Activated CD4-positive, CD25-positive, alpha-beta regulatory T cell treated with anti-CD3 and anti-CD28 coated beads, Interleukin-2, amount 50 U/mL, for 24 hours (primary cell): ENCODE data around the gene TNIP3.
A peak's percentile ranks its signal among the peaks of the same experiment; 100 is the strongest.

ENCODE experiments used
- ATAC-seq, 2 donors: fragments of 150-1000 bp; cut with Tn5 transposase; one replicate each; pipeline ENCODE4 v1.10.0; 2021; ENCODE audit warnings: mild to moderate bottlenecking in 1 of 2, moderate library complexity in 1 of 2

The TNIP3 gene

DNA sequence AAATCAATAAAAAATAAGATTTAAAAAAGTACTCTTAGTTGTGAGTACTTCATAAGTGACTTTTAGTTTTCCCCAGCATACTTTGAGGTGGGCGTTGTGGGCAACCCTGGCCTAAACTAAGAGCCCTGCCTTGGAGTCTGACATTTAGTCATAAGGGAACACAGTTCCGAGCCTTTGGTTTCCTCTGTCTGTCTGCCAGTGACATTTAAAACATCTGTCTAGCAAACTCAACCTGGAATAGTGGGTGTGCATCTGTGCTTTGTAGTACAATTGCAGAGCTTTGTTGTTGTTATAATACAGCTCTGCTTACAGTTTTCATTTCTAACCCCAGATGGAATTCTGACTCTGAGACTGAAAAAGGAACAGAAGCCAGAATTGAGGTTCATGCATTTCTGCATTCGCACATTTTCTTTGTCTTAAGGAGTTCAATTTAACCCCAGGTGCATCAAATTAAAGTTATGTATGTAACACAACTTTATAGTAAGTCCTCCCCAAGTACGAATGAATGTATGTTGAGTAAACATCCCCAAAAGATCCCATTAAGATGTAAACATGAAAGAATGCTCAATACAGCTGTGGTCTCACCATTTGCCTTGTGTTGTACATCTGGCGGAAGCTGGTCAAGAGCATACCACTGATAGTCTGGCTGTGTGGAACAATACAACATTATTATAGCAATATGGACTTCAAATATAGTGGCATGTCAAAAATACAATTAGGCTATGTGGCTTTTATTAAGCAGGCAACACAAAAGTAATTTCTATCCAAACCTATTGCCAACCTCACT, 25.9 kb downstream of the TNIP3 start:
- peak; percentile 71 to 77 for ATAC-seq

DNA sequence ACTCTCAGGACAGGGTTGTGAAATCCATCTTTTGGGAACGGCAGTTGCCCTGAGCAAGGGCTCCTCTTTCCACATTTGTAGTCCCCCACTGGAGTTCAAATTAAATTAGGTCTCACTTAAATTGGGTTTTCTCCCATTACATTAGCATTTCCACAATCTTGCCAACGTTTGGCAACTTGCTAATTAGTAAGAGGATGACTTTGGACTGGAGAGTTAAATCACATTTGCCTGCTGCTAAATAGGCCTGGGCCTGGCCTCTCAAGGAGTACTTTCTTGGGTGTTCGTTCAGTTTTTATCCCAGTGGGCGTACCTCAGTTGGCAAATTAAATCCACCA, 33.8 kb downstream of the TNIP3 start:
- no peak for ATAC-seq

DNA sequence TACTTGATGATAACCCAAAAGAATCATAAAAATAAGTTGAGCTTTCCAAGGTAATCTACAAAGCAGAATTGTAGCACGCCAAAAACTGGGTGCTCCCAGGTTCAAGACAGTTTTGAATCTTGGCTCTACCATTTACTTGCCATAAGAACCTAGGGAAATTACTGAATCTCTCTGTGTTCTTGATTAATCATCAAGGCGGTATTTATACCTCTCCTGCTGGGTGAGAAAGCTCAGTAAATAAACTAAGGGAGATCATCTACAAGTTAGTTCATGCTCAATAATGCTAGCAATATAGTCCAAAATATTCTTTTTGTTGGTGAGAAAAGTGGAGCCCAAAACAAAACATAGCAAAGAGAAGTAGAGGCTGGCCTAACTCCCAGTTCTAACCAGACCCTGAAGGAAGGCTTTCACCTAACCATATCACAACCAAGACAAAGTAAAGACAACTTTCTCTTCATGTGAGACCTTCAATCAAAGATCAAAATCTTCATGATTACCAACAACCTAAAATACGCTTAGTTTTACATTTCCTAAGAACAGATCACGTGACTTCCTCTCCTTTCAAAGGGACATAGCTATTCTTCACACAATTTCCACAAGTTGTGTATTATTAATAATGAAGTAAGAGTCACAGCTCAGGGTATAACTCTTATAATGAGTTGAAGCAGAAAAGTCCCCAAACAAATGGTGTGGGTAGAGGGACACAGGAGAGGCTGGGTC, 34.4 kb downstream of the TNIP3 start:
- ATAC-seq, result no peak

DNA sequence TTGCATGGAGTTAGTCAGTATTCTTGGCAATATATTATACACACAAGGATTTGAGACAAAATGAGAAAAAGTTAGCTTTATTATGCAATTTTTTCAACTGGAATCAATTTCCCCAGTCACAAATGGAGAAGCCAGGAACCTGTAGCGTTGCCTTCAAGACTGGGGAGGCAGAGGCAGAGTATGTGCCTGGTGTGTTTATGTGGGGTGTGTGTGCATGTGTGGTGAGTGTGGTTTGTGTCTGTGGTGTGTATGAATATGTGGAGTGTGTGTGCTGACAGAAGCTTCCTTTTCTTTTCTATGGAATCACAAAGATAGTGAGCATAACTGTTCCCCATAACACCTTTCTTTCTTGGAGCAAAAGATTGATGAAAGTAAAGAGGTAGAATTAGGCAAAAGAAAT, 37.0 kb downstream of the TNIP3 start:
- ATAC-seq, result no peak

DNA sequence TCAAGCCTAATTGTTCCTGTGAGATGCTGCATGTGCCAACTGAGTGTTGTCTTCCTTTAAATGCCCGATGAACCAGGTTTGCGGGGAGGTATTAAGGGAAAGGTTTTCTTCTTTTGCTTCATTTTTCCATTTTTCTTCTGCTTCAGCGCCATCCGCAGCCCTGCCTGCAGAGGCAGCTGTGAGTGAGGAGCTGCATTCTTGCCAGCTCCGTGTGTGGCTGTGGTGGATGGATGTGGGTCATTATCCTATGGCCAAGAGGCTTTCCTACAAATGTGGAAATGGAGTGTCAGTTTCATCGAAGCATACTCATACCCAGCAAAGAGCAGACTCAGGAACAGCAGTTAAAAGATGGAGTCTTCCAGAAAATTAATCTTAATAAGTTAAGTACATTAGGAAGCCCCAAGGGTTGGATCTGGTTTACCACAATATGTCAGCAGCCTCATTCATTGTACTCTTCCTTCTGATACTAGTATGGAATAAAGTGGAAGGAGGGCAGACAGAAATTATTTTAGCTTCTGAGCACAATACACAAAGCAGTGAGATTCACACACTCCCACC, 37.6 kb downstream of the TNIP3 start:
- no peak for ATAC-seq

DNA sequence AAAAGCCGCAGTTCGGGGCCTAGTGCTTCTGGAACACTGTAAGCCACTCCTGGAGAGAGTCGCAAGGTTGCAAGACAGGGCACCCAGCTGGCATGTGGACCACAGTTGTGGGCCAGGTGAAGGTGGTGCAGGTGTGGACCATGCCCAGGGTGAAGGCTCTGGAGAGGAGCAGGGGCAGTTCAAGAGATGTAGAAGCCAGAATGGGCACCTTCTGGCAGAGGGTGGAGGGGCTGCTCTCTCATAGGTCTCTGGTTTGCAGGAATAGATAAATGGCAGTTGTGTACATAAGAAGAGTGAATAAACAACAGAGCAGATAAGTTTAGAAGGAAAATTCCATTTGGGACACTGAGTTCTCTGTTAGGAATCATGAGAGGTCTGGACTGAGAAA, 38.6 kb downstream of the TNIP3 start:
- no peak for ATAC-seq

DNA sequence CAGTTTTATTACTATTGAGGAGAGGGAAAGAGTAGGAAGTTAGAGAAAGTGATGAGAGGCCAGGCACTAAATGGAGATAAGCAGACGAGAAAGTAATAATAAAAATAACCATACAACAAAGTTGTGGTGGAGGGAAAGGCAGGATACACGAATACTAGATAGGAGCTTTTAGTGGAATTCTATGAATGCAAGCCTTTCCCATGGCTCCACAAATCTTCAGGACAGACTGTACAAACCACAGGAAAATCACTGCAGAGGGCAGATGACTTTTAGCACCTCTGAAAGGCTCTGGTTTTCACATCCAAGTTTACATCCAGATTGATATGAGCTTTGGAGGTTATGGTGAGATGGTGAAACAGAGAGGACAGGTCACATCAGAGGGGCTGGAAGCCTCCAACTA, 41.5 kb downstream of the TNIP3 start:
- ATAC-seq, result no peak

DNA sequence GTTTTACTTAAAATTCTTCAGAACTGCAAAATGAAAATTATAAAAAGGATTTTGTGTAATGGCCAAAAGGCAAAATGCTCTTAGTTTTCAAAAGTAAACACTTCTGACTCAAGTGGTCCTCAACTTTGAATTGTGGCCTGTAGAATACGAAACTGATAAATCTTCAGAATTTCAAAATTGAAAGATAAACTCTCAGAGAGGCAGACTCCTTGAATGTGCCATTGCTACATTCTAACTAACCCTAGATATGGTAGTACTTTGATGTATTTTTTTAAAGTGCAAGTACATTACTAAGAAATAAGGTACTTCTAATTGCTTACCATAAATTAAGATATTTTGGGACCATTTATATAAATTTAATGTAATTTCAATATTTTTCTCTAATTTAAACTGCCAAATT, 44.4 kb downstream of the TNIP3 start:
- no peak for ATAC-seq

DNA sequence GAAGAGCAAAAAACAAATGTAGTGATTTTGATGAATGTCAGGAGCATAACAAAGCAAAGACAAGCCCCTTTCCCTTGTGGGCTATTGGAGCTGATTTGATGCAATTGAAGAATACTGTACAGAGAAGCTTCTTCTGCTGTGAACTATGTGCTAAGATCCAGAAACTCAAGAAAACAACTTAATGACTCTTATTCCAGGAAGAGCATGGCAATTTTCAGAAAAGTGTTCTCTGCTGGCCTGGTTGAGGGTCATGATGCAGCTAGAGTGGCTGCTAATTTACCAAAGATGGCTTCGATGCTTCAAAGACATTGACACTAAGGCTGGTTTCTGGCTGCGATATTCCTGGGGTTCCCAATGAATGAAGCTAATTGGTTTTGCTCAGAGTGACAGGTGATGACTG, 45.8 kb downstream of the TNIP3 start:
- ATAC-seq, result no peak

DNA sequence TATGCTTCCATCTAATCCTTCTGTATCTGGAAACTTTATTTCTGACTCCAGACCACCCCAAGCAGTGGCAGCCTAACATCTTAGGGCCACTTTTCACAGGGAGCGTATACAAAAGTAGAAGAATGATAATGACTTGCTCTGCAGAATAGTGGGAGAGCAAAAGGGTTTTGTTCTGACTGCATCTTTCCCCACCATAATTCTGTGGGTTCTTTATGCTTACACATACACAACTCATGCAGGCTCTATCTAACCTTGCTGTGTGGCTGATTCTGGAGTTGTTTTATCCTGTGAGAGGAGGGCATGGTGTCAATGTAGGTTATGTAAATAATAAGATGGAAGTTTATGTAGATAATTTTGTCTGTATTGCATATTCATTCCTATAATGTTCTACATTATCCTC, 49.4 kb downstream of the TNIP3 start:
- ATAC-seq, result no peak

DNA sequence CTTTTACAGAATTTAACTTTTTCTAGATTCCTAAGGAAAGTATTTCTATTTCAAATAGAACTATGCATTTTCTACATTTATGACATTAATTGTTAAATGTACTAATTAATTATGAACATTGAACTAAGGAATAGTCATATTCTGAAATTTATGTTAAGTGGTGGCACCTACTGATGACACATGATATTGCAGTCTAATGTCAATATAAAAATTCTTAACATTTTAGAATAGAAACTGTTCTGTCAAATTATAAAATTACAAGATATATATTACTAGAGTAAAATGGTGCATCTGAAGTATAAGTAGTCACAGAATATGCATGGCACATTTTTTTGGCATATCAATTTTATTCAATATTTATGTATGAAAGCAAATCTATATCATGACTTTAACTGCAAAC, 51.6 kb downstream of the TNIP3 start:
- no peak for ATAC-seq

DNA sequence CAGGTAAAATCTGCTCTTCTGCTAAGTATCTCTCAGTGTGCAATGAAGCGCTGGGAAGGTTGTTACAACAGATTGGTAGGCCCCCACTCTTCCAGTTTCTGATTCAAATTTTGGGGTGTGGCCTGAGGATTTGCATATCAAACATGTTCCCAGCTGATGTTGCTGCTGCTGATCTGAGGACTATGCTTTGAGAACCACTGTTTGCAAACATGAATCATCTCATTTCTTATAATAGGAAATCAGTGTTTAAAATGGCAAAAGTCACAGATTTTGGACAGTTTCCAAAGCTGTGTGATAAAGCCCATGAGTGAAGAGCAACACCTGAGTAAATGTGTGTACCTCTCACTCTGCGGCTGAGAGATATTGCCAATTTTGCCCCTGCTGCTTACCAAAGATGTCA, 55.6 kb downstream of the TNIP3 start:
- ATAC-seq, result no peak

DNA sequence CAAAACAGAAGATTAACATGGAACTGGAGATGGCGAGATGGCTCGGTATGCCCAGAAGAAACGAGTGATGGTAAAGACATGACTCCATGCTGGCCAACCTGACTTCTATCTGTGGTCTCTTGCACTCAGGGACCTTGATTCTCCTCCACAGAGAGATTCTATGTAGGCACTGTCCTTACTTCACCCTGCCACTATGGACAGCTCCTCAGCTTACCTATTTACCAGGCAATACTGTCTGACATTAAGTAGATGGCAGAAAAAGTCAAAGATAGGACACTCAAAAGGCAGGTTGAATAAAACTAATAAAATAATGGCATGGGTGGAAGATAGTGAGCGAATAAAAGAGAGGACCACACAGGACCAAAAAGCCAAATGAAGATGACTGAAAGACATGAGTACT, 56.6 kb downstream of the TNIP3 start:
- ATAC-seq, result no peak

DNA sequence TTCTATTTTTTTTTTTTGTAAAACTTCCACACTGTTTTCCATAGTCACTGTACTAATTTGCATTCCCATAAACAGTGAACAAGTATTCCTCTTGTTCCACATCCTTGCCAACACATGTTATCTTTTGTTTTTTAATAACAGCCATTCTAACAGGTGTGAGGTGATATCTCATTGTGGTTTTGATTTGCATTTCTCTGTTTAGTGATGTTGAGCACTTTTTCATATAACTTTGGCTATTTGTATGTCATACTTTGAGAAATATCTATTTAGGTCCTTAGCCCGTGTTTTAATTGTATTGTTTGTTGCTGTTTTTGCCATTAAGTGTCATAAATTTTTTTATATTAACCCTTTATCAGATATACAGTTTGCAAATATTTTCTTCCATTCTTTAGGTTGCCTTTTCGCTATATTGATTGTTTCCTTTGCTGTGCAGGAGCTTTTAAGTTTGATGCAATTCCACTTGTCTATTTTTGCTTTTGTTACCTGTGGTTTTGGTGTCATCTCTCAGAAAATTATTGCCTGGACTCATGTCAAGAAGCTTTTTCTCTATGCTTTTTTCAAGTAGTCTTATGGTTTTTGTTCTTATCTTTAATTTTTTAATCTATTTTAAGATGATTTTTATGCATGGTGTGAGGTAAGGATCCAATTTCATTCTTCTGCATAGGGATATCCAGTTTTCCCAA, 63.9 kb downstream of the TNIP3 start:
- no peak for ATAC-seq

DNA sequence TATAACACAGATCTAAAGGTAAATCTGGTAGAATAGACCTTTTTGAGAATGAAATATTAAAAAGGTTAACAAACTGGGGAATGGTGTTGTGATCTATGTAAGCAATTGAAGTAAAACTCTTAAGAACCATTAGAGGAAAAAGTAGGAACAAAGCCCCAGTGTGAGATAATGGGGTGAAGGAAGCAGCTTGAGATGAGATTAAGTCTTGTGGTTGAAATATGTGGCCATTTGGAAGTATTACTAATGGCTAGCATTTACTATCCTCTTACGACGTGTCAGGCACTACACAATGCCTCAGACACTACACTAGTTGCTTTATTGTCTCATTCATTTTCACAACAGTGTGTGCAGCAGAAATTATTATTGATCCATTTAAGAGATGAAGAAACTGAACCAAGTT, 65.9 kb downstream of the TNIP3 start:
- ATAC-seq, result no peak

DNA sequence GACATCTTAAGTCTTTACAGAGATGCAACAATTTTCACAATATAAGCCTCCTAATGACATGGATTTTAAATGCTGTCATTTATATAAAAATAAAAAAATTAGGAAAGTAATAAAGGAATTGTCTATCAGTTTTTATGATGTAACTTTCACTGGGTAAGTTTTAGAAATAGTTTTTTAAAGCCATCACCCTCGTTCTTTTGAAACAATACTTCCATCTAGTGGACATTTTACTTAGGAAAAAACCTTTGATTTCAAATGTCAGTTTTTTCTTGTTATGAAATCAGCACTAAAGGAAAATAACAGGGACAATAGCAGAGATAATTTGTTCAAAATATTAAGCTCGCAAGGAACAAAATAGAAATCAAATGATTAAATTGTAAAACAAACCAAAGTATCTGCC, 67.5 kb downstream of the TNIP3 start:
- no peak for ATAC-seq

DNA sequence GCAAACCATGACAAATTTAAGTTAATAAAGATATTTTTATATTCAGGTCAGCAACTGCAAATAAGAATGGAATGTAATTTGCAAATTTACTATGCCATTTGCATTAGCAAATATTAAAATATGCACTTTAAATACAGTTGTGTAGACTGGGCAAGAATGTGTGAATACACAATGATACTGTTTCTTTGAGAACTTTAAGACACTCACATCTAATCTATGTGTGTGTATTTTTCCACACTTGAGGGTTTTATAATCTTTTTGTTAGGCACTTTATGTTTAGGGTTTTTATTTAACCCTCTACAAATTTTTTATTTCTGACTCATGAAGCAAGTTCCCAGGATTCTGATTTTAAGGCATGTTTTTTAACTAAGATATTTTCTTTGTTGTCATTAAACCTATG, 67.9 kb downstream of the TNIP3 start:
- ATAC-seq, result no peak

DNA sequence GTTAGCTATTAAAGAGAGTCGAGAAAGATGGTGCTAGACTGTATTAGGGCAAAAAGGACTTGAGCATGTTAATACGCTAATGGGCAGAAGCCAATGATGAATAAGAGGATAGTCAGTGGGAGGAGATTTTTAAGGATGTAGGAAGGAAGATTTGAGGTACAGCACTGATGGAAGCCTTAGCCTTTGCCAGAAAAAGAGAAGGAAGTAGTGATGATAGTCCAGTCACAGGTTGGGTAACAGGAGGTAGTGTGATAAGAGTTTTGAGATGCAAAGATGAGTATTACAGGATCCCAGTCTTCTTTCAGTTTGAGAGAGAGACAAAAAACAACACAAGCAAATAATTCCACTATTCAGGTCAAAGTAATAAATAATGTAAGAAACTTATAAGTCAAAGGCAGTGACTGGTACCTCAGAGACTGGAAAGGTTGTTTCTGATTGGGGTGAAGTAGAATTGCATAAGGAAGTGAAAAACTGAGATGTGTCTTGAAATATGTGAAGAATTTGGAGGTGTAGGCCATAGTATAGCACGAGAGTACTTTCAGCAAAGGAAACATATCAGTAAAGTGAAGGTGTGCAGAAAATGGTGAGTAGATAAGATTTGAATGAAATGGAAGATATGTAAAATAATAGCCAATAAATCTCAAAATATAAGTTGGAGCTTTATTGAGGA, 69.7 kb downstream of the TNIP3 start:
- ATAC-seq, result no peak

DNA sequence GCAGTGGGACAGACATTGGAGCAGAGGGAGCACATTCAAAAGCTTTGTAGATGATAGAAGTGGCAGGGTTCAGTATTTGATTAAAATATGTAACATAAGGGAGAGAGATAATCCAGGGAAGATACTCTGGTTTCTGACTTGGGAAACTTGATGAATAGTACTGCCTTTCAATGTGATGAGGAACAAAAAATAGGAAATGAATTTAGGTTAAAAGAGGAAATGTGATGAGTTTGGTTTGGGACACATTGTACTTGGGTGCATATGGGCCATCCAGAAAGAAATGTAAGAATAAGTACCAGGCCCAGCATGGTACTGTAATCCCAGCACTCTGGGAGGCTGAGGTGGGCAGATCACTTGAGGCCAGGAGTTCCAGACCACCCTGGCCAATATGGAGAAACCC, 70.9 kb downstream of the TNIP3 start:
- no peak for ATAC-seq

DNA sequence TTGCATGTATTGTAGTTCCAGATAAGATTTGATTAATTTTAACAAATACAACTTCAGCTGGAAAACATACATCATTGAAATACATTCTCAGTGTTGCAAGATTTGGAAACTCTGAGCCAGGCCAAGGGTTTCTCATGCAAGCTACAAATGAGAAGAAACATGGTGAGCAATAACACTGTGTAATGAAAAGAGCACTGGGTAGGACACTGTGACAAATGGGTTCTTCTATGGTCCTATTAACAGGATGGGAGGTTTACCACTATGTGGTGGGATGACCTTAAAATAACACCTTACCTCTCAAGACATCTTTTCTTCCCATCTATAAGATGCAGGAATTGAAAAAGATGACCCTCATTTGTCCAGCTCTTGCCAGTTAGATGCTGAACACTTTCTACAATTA, 72.2 kb downstream of the TNIP3 start:
- no peak for ATAC-seq

DNA sequence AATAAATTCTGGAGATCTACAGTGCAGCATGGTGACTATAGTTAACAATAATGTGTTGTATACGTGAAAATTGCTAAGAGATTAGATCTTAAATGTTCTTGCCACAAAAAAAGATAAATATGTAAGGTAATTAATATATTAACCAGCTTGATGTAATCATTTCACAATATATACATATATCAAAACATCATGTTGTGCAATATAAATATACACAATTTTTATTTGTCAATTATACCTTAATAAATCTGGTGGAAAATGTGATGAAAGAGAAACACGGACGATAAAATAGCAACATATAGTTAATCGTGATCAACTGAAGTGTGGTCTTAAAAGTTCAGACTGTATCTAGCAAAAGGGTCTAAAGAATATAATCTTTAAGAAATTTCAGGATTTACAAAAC, 75.3 kb downstream of the TNIP3 start:
- no peak for ATAC-seq
